K562 (cell line): Measurements from ENCODE around the gene ARPC4. TPM values are rescaled to one million over a fixed set of nuclear protein-coding genes. Genes with fewer than 3 reads are reported as not detected.

ENCODE experiments used
- ATAC-seq: fragments of 200-7000 bp; cut with Tn5 transposase; 3 replicates; pipeline ENCODE4 v1.9.1; 2020; ENCODE audit warnings: moderate library complexity
- BruUV-seq: library from RNA; stranded (reverse); fragments of 400-500 nt; replicated peaks from 2 replicates; lab custom pipeline; 2021; lab: Mats Ljungman, UMichigan
- CTCF ChIA-PET: fragments of 300-600 bp; formaldehyde crosslinking; extraction: SDS; loops from one replicate; lab custom pipeline; 2021; ENCODE audit warnings: low intra/inter-chr PET ratio; lab: Yijun Ruan, JAX
- POLR2A ChIA-PET: fragments of 300-600, 350-650 bp; sonication (Branson Sonifier 250); formaldehyde crosslinking; extraction: SDS; loops from one replicate; lab custom pipeline; 2021; ENCODE audit warnings: antibody characterized with exemption, inconsistent platforms; lab: Yijun Ruan, JAX
- DNase-seq, 4 experiments: peaks; one replicate each; pipeline versions ENCODE4 v3.0.0 to v3.0.0-alpha.2; 2011 to 2018; ENCODE audit warnings: low spot score in 3 of 4, mixed read lengths in 3 of 4; ENCODE audit errors: extremely low read depth in 1 of 4
- FAIRE-seq: peaks from 2 replicates; lab custom pipeline; 2011; peaks lifted over from hg19 to GRCh38; lab: Jason Lieb, UNC
- H2AFZ ChIP-seq: 2 replicates; pipeline ENCODE4 v1.6.0; 2011; ENCODE audit warnings: low read depth, low read length, control low read depth, inconsistent platforms
- H3K27ac ChIP-seq: fragments of 200-600 bp; 3 replicates; pipeline ENCODE4 v1.8.0; 2011; ENCODE audit warnings: low read depth, mild to moderate bottlenecking, control low read depth, inconsistent platforms, low read length, moderate library complexity, mixed read lengths; ENCODE audit errors: extremely low read depth
- H3K27me3 ChIP-seq, 2 experiments: fragments of 300-600 bp in 1 of 2; 2 replicates in 1 of 2; 3 replicates in 1 of 2; pipeline versions ENCODE4 v1.6.0 to v1.8.0; 2011; ENCODE audit warnings: inconsistent platforms in 2 of 2, low read length in 2 of 2, mild to moderate bottlenecking in 1 of 2, mixed read lengths in 1 of 2, moderate library complexity in 1 of 2; ENCODE audit not compliant: control insufficient read depth in 2 of 2, insufficient read depth in 2 of 2
- H3K36me3 ChIP-seq: fragments of 300-600 bp; 3 replicates; pipeline ENCODE4 v1.8.0; 2011; ENCODE audit warnings: mild to moderate bottlenecking, low read length, inconsistent platforms; ENCODE audit not compliant: control insufficient read depth, insufficient read depth
- H3K4me1 ChIP-seq, 2 experiments: fragments of 200-600 bp in 1 of 2; replicated peaks in 1 of 2; 2 replicates in 1 of 2; 3 replicates in 1 of 2; pipeline versions ENCODE4 v1.5.1 to v1.8.0; 2011; ENCODE audit warnings: inconsistent platforms in 2 of 2, low read length in 2 of 2, mild to moderate bottlenecking in 1 of 2, mixed read lengths in 1 of 2, moderate library complexity in 1 of 2; ENCODE audit not compliant: control insufficient read depth in 2 of 2, insufficient read depth in 2 of 2
- H3K4me2 ChIP-seq: 2 replicates; pipeline ENCODE4 v1.6.1; 2011; ENCODE audit warnings: low read length, control low read depth, inconsistent platforms, mixed read lengths; ENCODE audit not compliant: insufficient read depth
- H3K4me3 ChIP-seq: fragments of 200-600 bp; sonication (generic), shearing (Covaris generic); 2 replicates; pipeline ENCODE4 v1.5.1; 2016; ENCODE audit warnings: control low read depth, inconsistent platforms
- H3K79me2 ChIP-seq: fragments of 200-600 bp; 3 replicates; pipeline ENCODE4 v1.8.0; 2011; ENCODE audit warnings: low read length, inconsistent platforms; ENCODE audit not compliant: control insufficient read depth, insufficient read depth
- H3K9ac ChIP-seq, 2 experiments: 2 replicates each; pipeline versions ENCODE4 v1.6.0 to v1.6.1; 2011; ENCODE audit warnings: low read depth in 2 of 2, low read length in 2 of 2, control low read depth in 1 of 2, inconsistent platforms in 1 of 2, mild to moderate bottlenecking in 1 of 2, mixed read lengths in 1 of 2; ENCODE audit not compliant: insufficient read depth in 1 of 2
- H3K9me1 ChIP-seq: one replicate; pipeline ENCODE4 v1.6.0; 2011; ENCODE audit warnings: inconsistent platforms, mild to moderate bottlenecking, low read length, moderate library complexity; ENCODE audit not compliant: control insufficient read depth, insufficient read depth
- H3K9me3 ChIP-seq: replicated peaks from 2 replicates; pipeline ENCODE4 v1.5.1; 2011; ENCODE audit warnings: low read depth, low read length, inconsistent platforms; ENCODE audit not compliant: control insufficient read depth, insufficient read depth
- H4K20me1 ChIP-seq: replicated peaks from 2 replicates; pipeline ENCODE4 v1.6.1; 2011; ENCODE audit warnings: low read length, inconsistent platforms, mixed read lengths; ENCODE audit not compliant: control insufficient read depth, insufficient read depth
- C11orf30 ChIP-seq: fragments of 450-650 bp; IDR thresholded peaks from 2 replicates; pipeline ENCODE4 v1.6.1; 2016; ENCODE audit warnings: low read depth, mild to moderate bottlenecking
- CEBPB ChIP-seq: fragments of 450-650 bp; IDR thresholded peaks from 2 replicates; pipeline ENCODE4 v1.6.1; 2016; ENCODE audit warnings: missing genetic modification characterization, missing compliant biosample characterization
- IRF2 ChIP-seq: sonication (generic); formaldehyde crosslinking; IDR thresholded peaks from 2 replicates; pipeline ENCODE4 v1.8.1; 2022; ENCODE audit warnings: mild to moderate bottlenecking, missing genetic modification reagents
- JUNB ChIP-seq: fragments of 450-650 bp; formaldehyde crosslinking; conservative IDR thresholded peaks from 2 replicates; pipeline ENCODE4 v1.4.0; 2020; ENCODE audit warnings: mild to moderate bottlenecking
- NFATC3 ChIP-seq: fragments of 450-650 bp; IDR thresholded peaks from 2 replicates; pipeline ENCODE4 v1.6.1; 2017; ENCODE audit warnings: mild to moderate bottlenecking
- NFIC ChIP-seq: fragments of 450-650 bp; IDR thresholded peaks from 2 replicates; pipeline ENCODE4 v1.6.1; 2017; ENCODE audit warnings: mild to moderate bottlenecking, inconsistent platforms
- NFIX ChIP-seq: fragments of 250-450 bp; sonication (Bioruptor Pico); IDR thresholded peaks from 2 replicates; pipeline ENCODE4 v1.4.0; 2020; ENCODE audit warnings: low read depth, mild to moderate bottlenecking, moderate library complexity
- PCBP1 ChIP-seq: fragments of 200-400 bp; formaldehyde crosslinking; IDR thresholded peaks from 2 replicates; pipeline ENCODE4 v1.6.1; 2018; ENCODE audit warnings: mild to moderate bottlenecking, low read depth, low read length; ENCODE audit not compliant: poor library complexity, severe bottlenecking
- POLR2A ChIP-seq: fragments of 450-650 bp; conservative IDR thresholded peaks from 2 replicates; pipeline ENCODE4 v1.6.1; 2016
- RNF2 ChIP-seq: sonication (generic); IDR thresholded peaks from 2 replicates; pipeline ENCODE4 v1.6.1; 2016
- TAF1 ChIP-seq: IDR thresholded peaks from 2 replicates; pipeline ENCODE4 v1.6.1; 2011; ENCODE audit warnings: mild to moderate bottlenecking, low read length, moderate library complexity; ENCODE audit not compliant: insufficient read depth, control insufficient read depth, severe bottlenecking; ENCODE audit errors: extremely low read depth
- ZNF146 ChIP-seq: IDR thresholded peaks from one replicate; pipeline ENCODE4 v1.6.1; 2018; ENCODE audit warnings: missing compliant biosample characterization; ENCODE audit not compliant: unreplicated experiment
- ZNF3 ChIP-seq: fragments of 250-450 bp; sonication (Bioruptor Pico); IDR thresholded peaks from 2 replicates; pipeline ENCODE4 v1.5.0; 2021; ENCODE audit warnings: mild to moderate bottlenecking, moderate library complexity
- ZNF445 ChIP-seq: fragments of 250-450 bp; sonication (Bioruptor Pico); IDR thresholded peaks from 2 replicates; pipeline ENCODE4 v1.4.0; 2020; ENCODE audit warnings: low read depth, mild to moderate bottlenecking, moderate library complexity
- WGBS: fragments of 100-300 bp; shearing (Covaris generic); methylation state at CpG from one replicate; pipeline ENCODE4 v1.1.6; 2016; ENCODE audit warnings: low coverage, mixed read lengths; ENCODE audit not compliant: insufficient coverage; ENCODE audit errors: missing lambda C conversion rate; 5-methylcytosine and 5-hydroxymethylcytosine counted together
- in situ Hi-C: fragments of 300-500 bp; cut with MboI; formaldehyde crosslinking; loops from 4 replicates; pipeline ENCODE4 v1.15.0; 2018; ENCODE audit warnings: inconsistent platforms, mixed read lengths
- intact Hi-C: fragments of 100-400 bp; cut with micrococcal nuclease; formaldehyde crosslinking; loops from 2 replicates; pipeline ENCODE4 v1.14.2; 2022
- polyA plus RNA-seq, 8 experiments: library from polyadenylated mRNA; depleted of rRNA in 4 of 8; stranded (reverse) in 5 of 8; unstranded in 3 of 8; fragments of >200 nt; fragmentation: Nextera tagmentation in 2 of 8; fragmentation: Illumina TruSeq in 1 of 8; extraction: Ambion mirVana in 2 of 8; extraction: Trizol in 1 of 8; gene quantifications; 2 replicates each; pipeline versions ENCODE4 v1.2.1 to v1.2.3, GENCODE V29; 2011 to 2014; ENCODE audit warnings: inconsistent platforms in 1 of 8, missing spikeins in 1 of 8
- total RNA-seq, 7 experiments: library from RNA; depleted of rRNA in 6 of 7; stranded (reverse); fragments of >200 nt in 6 of 7; fragmentation: Illumina TruSeq in 2 of 7; extraction: Trizol in 2 of 7; gene quantifications; 2 replicates each; pipeline versions ENCODE4 v1.2.1 to v1.2.3, GENCODE V29; 2011 to 2021; ENCODE audit warnings: low replicate concordance in 1 of 7
- TF ChIP-seq, protein P1 (sequence below), 2 experiments: fragments of 450-650 bp in 1 of 2; sonication (generic) in 1 of 2; formaldehyde crosslinking in 1 of 2; IDR thresholded peaks in 1 of 2; conservative IDR thresholded peaks in 1 of 2; 2 replicates each; pipeline versions ENCODE4 v1.6.1 to v1.8.1; 2016 to 2023; ENCODE audit warnings: mild to moderate bottlenecking in 2 of 2, moderate library complexity in 2 of 2, inconsistent platforms in 1 of 2, missing genetic modification reagents in 1 of 2
- TF ChIP-seq, protein P2 (sequence below): IDR thresholded peaks from 3 replicates; pipeline ENCODE4 v1.6.1; 2011; ENCODE audit warnings: borderline replicate concordance, mild to moderate bottlenecking, moderate library complexity; ENCODE audit not compliant: insufficient read length; ENCODE audit errors: extremely low read depth
- TF ChIP-seq, protein P3 (sequence below): fragments of 450-650 bp; formaldehyde crosslinking; IDR thresholded peaks from 2 replicates; pipeline ENCODE4 v1.4.0; 2020; ENCODE audit warnings: mild to moderate bottlenecking, mixed read lengths

The ARPC4 gene
- total and polyA plus RNA-seq, 9 of the 15 experiments (the other 6 are each of a cell fraction or from before 2014, with no cell fraction given) = 20.1 to 153 (median 119) TPM

DNA sequence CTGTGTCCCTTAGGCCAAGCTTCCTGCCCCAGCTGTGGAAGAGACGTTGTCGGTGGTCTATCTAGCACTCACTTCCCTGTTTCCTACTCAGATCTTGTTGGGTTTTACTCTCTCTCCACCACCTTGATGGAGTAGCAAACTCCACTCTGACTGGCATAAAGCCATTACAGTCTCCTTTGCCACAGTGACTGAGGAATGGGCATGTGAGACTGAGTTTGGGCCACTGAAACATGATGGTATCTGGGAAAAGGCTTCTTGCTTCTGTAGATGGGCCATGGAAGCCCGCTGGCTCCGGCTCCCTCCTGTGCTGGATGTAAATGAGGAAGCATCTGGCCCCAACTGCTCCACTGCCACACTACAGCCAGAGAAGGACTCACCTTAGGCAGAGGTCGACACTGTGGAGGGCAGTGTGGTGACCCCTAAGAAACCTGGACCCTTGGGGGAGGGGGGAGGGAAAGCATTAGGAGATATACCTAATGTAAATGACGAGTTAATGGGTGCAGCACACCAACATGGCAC lies 13.7 kb upstream of the ARPC4 start:
- ChIA-PET POLR2A (interaction anchor here (0.7 to 1.4 kb wide), 2 partner anchors 14 to 44 kb away, joined by 3 to 5 read pairs; partner anchors contain the start of gene ARPC4), CTCF (no interaction called here)
- Histone ChIP-seq H4K20me1 (no peaks in the 10 kb centered on the region), H3K27ac (no peak overlapping the region), H2AFZ (no peak overlapping the region), H3K4me3 (no peak overlapping the region), H3K79me2 (no peaks in the 10 kb centered on the region), H3K4me1 (peaks cover 12 to 15% of the 10 kb centered on the region in 2 experiments), H3K9me1 (no peaks in the 10 kb centered on the region), H3K9me3 (no peaks in the 10 kb centered on the region), H3K9ac (no peak overlapping the region), H3K27me3 (no peaks in the 10 kb centered on the region), H3K4me2 (no peak overlapping the region), H3K36me3 (peaks cover 37% of the 10 kb centered on the region)
- FAIRE-seq = no peak
- no peak; the same call in 2 of the 3 replicates for ATAC-seq
- 74% methylated on average over 5 of the region's 6 CpGs for WGBS
- intact Hi-C loops (no loop called here), in situ Hi-C loops (no loop called here)
- no TSS peak for BruUV-seq
- no peak for DNase-seq
- TF ChIP-seq ZNF146 (CRISPR knock-in tag) (no peak), C11orf30 (no peak), ZNF445 (CRISPR knock-in tag) (no peak), ZNF3 (CRISPR knock-in tag) (no peak), PCBP1 (no peak), NFIC (no peak), NFIX (no peak), IRF2 (CRISPR knock-in tag) (no peak), JUNB (CRISPR knock-in tag) (no peak), CEBPB (tag) (no peak), RNF2 (no peak), NFATC3 (no peak), TAF1 (no peak), POLR2A (no peak)
- TF ChIP-seq, protein P1, sequence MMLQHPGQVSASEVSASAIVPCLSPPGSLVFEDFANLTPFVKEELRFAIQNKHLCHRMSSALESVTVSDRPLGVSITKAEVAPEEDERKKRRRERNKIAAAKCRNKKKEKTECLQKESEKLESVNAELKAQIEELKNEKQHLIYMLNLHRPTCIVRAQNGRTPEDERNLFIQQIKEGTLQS (IDR thresholded peaks at IDR 0.05) = no peak
- TF ChIP-seq, protein P1 (CRISPR knock-in tag; conservative IDR thresholded peaks at IDR 0.05) = no peak
- TF ChIP-seq, protein P2, sequence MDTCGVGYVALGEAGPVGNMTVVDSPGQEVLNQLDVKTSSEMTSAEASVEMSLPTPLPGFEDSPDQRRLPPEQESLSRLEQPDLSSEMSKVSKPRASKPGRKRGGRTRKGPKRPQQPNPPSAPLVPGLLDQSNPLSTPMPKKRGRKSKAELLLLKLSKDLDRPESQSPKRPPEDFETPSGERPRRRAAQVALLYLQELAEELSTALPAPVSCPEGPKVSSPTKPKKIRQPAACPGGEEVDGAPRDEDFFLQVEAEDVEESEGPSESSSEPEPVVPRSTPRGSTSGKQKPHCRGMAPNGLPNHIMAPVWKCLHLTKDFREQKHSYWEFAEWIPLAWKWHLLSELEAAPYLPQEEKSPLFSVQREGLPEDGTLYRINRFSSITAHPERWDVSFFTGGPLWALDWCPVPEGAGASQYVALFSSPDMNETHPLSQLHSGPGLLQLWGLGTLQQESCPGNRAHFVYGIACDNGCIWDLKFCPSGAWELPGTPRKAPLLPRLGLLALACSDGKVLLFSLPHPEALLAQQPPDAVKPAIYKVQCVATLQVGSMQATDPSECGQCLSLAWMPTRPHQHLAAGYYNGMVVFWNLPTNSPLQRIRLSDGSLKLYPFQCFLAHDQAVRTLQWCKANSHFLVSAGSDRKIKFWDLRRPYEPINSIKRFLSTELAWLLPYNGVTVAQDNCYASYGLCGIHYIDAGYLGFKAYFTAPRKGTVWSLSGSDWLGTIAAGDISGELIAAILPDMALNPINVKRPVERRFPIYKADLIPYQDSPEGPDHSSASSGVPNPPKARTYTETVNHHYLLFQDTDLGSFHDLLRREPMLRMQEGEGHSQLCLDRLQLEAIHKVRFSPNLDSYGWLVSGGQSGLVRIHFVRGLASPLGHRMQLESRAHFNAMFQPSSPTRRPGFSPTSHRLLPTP = no peak
- TF ChIP-seq, protein P3, sequence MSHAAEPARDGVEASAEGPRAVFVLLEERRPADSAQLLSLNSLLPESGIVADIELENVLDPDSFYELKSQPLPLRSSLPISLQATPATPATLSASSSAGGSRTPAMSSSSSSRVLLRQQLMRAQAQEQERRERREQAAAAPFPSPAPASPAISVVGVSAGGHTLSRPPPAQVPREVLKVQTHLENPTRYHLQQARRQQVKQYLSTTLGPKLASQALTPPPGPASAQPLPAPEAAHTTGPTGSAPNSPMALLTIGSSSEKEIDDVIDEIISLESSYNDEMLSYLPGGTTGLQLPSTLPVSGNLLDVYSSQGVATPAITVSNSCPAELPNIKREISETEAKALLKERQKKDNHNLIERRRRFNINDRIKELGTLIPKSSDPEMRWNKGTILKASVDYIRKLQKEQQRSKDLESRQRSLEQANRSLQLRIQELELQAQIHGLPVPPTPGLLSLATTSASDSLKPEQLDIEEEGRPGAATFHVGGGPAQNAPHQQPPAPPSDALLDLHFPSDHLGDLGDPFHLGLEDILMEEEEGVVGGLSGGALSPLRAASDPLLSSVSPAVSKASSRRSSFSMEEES (CRISPR knock-in tag) = no peak
